Choroid plexus epithelial cell (primary cell): ENCODE data around the gene LDB3.
"Not testable (repeated sequence)": the region's sequence is repeated elsewhere in the genome, so short reads cannot be mapped to it uniquely, and the experiment has no call there.

Experiments used
- DNase-seq: peaks from one replicate; pipeline ENCODE4 v3.0.0-alpha.2; 2010; ENCODE audit warnings: low read depth
- H3K4me3 ChIP-seq: 2 replicates; pipeline ENCODE4 v1.5.1; 2011; ENCODE audit warnings: low read depth, mild to moderate bottlenecking, control low read depth, low read length, moderate library complexity
- TF ChIP-seq, protein P1 (sequence below): conservative IDR thresholded peaks from 2 replicates; pipeline ENCODE4 v1.5.1; 2011; ENCODE audit warnings: low read depth, mild to moderate bottlenecking, control low read depth, inconsistent platforms, low read length, moderate library complexity

LDB3 gene

DNA sequence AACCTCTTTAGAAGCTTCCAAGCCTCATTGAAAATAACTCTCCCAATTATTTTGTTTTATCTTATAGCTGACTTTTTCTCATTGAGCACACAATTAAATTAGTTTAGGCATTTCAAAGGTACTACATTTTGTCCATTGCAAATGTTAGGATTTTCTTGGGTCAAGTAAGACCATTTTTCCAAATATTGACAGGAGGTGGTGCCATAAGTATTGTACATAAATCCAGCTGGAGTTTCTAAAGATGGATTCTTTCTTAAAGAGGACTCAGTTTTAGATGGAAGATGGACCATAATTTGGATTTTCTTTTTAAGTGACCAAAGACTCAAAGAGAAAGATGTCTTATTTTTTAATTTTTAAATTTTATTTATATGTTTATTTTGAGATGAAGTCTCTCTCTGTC is 26.3 kb upstream of the LDB3 start:
- TF ChIP-seq, protein P1, sequence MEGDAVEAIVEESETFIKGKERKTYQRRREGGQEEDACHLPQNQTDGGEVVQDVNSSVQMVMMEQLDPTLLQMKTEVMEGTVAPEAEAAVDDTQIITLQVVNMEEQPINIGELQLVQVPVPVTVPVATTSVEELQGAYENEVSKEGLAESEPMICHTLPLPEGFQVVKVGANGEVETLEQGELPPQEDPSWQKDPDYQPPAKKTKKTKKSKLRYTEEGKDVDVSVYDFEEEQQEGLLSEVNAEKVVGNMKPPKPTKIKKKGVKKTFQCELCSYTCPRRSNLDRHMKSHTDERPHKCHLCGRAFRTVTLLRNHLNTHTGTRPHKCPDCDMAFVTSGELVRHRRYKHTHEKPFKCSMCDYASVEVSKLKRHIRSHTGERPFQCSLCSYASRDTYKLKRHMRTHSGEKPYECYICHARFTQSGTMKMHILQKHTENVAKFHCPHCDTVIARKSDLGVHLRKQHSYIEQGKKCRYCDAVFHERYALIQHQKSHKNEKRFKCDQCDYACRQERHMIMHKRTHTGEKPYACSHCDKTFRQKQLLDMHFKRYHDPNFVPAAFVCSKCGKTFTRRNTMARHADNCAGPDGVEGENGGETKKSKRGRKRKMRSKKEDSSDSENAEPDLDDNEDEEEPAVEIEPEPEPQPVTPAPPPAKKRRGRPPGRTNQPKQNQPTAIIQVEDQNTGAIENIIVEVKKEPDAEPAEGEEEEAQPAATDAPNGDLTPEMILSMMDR = no peak
- H3K4me3 ChIP-seq = no peak overlapping the region
- DNase-seq = no peak

DNA sequence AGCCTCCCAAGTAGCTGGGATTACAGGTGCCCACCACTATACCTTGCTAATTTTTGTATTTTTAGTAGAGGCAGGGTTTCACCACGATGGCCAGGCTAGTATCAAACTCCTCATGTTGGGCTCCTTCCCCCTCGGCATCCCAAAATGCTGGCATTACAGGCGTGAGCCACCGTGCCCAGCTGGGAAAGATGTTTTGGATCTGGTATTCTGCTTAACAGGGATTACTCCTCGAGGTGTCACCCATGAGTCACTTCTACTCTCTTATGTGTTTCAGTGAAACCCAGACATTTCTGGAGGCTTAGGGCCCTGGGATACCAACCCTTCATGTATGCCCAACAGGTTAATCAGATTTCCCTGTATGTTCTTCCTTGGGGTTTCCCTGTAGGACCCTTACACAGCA is 25.8 kb upstream of the LDB3 start:
- no peak overlapping the region for H3K4me3 ChIP-seq
- TF ChIP-seq, protein P1 = peak; percentile 6
- no peak for DNase-seq

DNA sequence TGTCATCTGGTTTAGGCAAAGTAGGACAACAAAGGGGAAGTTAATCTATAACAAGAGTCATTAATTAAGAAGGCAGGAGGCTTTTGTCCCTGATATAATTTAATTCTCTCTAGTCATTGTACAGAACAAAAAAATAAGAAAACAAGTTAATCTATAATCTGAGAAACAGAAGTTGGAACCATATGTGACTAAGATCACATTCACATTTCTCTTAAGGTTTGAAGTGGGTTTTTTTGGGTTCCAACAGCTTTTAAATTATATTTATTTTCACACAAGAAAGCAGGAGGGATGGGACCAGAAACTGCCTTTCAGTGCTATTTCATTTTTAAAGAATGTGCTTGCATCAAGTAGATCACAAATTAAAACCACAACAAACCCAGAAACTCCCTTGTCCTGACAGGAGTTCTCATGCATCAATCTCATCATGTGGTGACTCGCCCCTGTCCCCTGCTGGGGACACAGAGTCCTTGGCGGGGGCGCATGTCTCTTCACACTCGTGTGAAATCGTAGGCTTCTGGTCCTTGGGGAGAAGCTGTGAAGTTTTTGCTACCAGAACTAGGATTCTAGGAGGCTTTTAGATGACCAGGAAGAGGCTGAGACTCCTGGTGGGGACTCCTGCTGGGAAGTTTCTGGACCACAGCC is 24.0 kb upstream of the LDB3 start:
- DNase-seq = peak; percentile 49
- TF ChIP-seq, protein P1 = peak; percentile 35
- H3K4me3 ChIP-seq = no peak overlapping the region

DNA sequence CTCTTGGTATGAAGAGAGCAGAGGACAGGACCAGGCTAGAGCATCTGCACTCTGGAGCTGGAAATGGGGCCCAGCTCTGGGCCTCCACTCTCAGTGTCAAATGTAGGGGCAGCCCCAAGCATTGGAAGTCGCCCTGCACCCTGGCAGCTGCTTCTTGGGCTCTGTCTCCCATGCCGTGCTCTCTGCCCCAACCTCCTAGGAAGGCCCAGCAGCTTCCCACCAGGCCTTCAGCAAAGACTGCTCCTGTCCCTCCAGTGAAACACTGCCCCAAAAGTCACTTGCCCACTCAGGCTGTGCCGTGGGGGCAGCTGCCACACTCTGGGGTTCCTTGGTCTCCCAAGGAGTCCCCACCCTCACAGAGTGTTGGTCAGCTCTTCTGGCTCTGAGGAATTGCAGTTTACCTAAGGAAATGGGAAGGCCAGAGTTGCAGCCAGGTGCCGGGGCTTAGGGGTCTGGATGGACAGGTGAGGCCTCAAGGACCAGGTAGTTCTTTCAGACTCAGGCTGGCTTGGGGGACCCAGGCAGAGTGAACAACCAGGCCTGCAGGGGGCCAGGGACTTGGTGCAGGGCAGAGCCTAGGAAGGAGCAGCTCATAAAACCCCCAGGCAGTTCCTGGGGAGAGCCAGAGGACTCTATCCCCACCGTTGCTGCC is 23.4 kb upstream of the LDB3 start:
- DNase-seq = no peak
- H3K4me3 ChIP-seq = no peak overlapping the region
- TF ChIP-seq, protein P1 = no peak

DNA sequence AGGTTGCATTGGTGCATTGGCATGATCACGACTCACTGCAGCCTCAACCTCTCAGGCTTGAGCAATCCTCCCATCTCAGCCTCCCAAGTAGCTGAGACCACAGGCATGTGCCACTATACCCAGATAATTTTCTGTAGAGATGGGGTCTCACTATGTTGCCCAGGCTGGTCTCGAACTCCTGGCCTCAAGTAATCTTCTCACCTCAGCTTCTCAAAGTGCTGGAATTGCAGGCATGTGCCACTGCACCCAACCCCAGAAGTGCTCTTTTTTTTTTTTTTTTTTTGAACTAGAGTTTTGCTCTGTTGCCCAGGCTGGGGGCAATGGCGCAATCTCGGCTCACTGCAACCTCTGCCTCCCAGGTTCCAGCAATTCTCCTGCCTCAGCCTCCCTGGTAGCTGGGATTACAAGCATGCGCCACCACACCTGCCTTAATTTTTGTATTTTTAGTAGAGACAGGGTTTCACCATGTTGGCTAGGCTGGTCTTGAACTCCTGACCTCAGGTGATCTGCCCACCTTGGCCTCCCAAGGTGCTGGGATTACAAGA is 22.6 kb upstream of the LDB3 start:
- not testable (repeated sequence) for DNase-seq, H3K4me3 ChIP-seq

DNA sequence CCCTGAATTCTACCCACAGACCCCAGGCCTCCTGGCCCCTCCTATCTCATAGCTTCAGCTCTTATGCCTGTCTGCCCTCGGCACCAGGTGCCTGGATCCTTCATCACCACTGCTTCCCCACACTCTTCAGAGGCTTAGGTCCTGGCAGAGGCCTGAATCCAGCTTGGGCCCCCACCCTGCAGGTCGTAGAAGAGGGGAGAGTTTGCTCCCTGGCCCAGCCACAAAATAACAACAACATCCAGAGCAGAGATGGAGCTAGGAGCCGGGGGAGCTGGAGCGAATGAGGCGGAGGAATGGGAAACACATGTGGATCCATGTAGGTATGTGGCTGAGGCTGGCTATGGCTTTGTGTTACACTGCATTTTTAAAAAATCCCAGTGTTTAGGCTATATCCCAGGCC is 21.8 kb upstream of the LDB3 start:
- no peak overlapping the region for H3K4me3 ChIP-seq
- no peak for DNase-seq
- TF ChIP-seq, protein P1 = no peak

DNA sequence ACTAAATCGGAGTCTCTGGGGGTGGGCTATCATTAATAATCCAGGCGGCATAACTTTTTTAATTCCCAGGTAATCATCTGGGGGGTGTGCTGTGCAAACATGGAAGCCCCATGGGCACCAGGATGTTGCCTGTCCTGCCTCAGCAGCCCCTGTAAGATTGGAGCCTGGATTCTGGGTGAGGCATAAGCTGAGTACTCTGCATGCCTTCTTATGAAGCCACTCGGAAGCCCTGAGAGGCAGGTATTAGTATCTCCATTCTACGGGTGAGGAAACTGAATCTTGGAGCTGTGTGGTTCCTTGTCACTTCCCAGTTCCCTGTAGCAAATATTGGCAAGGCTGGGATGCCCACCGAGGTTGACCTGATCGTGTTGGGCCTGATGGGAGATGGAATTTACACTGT is 21.4 kb upstream of the LDB3 start:
- no peak for DNase-seq

More for the DNA sequence above, 21.4 kb upstream of the LDB3 start:
- TF ChIP-seq, protein P1 = no peak
- H3K4me3 ChIP-seq = no peak overlapping the region
